Activated CD8-positive, alpha-beta memory T cell treated with anti-CD3 and anti-CD28 coated beads, Interleukin-2, amount 50 U/mL, for 24 hours (primary cell): ENCODE measurements around the gene ACER3.
"Not testable (repeated sequence)": the region's sequence is repeated elsewhere in the genome, so short reads cannot be mapped to it uniquely, and the experiment has no call there.

Source experiments
- DNase-seq: peaks from one replicate; pipeline ENCODE4 v3.0.0-alpha.2; 2020; ENCODE audit errors: extremely low read depth

The ACER3 gene

DNA sequence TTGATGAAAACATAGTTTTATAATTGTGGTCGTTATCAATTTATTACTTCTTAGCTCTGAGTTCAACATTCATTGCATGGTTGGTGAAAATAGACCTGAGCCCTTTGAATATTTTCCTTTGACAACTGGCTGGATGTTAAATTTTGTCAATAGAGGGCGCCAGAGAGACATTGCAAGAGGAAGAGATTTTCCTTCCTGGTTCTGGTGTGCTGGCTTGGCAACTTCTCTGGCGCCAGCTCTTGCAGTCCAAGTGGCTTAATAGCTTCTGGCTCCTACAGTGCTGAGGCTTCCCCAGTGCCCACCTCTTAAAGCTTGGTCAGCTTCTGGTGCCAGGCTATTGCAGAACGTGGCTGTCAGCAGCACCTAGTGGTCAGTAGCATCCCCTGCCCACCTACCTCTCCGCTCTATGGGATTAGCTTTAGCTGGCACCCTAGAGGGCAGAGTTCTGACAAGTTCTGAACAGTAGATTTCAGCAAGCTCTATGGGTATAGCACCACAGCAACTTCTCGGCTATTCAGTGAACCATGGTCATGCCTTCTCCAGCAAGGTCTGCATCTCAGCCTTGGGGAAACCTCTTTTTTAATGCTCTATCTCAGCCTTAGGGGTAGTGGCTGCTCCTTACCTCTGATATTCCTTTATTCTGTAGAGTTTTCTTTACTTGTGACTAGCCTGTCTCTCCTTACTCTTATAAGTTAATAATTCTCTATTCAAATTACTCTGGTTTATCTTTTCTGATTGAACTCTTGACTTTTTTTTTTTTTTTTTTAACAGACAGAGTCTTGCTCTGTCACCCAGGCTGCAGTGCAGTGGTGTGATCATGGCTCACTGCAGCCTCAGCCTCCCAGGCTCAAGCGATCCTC lies 59.4 kb downstream of the ACER3 start:
- DNase-seq, result peak; percentile 23

DNA sequence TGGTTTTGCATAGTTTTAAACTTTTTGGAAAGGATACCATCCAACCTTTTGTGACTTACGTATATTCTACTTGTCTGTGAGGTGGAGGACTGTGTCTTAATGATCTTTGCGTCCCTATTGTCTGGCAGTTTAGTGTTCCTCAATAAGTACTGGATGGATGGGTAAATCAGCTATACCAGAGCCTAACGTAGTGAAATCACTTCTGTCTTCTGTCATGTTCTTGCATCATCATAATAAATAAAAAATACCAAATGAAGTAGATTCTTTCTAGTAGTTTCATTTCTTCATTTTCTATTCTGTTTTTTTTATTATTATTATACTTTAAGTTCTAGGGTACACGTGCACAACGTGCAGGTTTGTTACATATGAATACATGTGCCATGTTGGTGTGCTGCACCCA lies 66.4 kb downstream of the ACER3 start:
- DNase-seq, result no peak

- no peak for DNase-seq
Measured at GRCh38 chr11:76935042-76935441, 74.3 kb downstream of the ACER3 start.

GRCh38 chr11:76939219-76939631 lies 78.5 kb downstream of the ACER3 start:
- DNase-seq, result no peak

- no peak for DNase-seq
Measured at GRCh38 chr11:76944225-76944624, 83.5 kb downstream of the ACER3 start.

DNA sequence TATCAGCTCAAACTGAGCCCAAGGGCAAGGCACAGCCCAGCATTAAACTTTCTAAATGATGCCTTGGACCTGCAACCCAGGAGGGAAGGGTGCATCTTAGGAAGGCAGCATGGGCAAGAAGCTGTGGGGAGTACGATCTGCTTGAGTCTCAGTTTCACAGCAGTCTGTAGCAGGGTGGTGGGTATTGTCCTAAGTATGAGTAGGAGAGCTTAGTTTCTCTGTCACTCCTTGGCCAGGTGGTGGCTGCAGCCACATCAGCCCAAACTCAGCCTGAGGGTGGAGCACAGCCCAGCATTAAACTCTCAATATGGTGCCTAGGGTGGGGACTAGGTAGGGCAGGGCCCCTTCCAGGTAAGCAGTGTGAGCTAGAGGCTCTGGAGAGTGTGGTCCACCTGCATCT lies 85.5 kb downstream of the ACER3 start:
- no peak for DNase-seq

DNA sequence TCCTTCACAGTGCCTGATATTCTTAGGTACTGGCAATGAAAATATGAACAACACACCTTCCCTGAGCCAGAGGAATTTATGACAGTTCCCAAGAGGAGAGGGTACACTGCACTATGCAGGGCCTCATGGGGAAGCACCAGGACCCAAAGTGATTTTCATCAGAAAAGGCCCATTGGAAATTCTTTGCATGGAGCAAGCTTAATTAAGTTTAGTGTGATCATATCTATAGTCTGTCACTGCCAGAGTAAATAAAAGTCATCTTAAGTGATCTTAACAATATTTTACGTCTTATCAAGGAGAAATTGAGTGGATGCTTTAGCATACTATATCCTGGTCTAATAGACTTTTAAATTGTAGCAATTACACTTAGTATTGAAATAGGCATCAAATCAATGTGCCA lies 86.5 kb downstream of the ACER3 start:
- no peak for DNase-seq

DNA sequence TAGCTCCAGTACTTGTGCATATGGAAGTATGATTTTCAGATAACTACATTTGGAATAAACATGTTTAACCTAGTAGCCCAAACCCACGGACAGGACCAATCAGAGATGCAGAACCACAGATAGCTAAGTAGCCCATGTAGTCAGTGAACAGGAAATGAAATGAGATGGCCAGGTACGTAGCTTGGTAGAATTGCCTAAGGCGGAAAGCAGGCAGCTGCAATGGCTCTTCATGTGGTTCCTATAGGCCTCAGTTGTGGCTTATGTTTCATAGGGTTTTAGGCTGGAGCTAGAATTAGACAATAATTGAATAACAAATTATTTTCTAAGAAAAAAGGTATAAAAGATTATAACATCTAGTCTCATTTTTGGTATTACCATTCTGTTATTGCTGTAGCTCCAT lies 87.1 kb downstream of the ACER3 start:
- no peak for DNase-seq

- DNase-seq, result no peak
Measured at GRCh38 chr11:76955459-76956114, 94.9 kb downstream of the ACER3 start.

DNA sequence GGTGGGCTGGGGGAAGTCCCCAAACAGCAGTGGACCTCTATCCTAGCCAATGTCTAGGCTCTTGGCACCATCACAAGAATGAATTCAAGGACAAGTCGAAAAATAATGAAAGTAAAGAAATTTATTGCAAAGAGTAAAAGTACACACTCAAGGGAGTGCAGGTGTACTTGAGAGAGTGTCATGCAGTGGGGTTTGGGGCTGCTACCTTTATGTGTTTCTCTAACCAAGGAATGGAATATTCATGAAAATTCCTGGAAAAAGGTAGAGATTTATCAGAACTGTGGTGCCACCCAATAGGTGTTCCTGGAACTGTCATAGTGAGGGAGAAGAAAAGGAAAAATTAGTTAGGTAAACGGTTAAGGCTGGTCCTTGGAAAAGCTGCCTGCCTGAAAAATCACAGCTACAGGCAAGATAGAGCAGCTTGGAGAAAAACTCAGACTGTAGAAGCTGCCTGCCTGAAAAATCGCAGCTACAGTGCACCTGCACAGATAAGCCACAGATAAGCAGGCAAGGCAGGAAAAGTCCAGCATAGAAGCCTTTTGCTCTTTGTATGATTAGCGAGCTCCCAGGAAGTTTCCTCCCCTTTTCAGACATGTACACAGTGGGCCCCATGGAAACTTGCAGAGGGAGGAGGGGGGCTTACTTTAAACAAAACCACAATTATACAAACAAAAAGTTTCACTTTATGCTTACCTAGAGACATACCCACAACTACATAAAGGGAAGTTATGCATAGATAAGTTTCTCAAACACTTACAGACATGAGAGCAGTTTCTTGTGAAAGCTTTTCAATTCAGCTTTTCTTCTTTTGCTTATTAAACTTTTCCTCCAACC lies 102.1 kb downstream of the ACER3 start:
- no peak for DNase-seq

- DNase-seq, result not testable (repeated sequence)
Measured at GRCh38 chr11:76963417-76964168, 102.9 kb downstream of the ACER3 start.

DNA sequence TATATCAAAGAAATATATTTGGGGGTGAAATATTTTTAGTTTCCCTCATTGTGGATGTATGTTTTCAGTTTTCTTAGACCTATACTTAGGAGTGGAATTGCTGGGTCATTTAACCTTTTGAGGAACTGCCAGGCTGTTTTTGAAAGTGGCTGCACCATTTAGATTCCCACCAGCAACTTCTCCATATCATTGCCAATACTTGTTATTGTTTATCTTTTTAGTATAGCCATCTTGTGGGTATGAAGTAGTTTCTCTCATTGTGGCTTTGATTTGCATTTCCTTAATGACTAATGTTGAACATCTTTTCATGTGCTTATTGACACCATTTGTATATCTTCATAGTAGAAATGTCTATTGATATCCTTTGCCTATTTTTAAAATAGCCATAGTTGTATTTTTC lies 111.3 kb downstream of the ACER3 start:
- DNase-seq, result no peak

GRCh38 chr11:76974179-76974891 lies 113.6 kb downstream of the ACER3 start:
- DNase-seq, result no peak

DNA sequence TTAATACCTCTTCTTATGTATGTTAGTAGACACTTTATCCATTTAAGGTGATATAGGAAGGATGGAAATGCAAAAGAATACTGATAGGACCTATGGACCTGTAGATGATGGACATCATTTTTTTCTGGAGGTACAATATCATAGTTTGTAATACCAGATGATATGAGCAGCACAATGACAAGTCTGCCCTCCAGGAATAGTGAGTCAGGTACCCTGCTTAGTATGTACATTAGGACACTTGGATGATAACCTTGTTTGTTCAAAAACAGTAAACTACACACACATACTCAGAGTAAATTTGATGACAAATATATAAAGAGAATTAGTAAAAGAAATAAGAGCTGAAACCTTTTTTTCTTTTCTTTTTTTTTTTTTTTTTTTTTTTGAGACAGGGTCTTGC lies 114.8 kb downstream of the ACER3 start:
- no peak for DNase-seq

GRCh38 chr11:76977791-76978190 lies 117.1 kb downstream of the ACER3 start:
- no peak for DNase-seq

- no peak for DNase-seq
Measured at GRCh38 chr11:76978239-76978638, 117.5 kb downstream of the ACER3 start.

GRCh38 chr11:76978818-76979217 lies 118.1 kb downstream of the ACER3 start:
- no peak for DNase-seq

DNA sequence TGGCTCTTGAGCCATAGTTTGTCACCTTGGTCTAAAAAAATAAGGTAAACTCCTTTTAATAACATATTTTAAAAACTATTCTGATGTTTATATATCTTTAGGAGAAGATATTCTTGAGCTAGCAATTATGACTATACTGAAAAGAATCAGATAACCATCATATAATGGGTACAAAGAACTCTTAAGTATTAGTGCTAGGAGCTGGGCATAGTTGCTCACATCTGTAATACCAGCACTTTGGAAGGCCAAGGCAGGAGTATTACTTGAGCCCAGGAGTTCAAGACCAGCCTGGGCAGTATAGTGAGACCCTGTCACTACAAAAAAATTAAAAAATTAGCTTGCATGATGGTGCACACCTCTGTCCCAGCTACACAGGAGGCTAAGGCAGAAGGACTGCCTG lies 119.5 kb downstream of the ACER3 start:
- no peak for DNase-seq

GRCh38 chr11:76984743-76985142 lies 124.0 kb downstream of the ACER3 start:
- no peak for DNase-seq

GRCh38 chr11:76987203-76987602 lies 126.5 kb downstream of the ACER3 start:
- no peak for DNase-seq

DNA sequence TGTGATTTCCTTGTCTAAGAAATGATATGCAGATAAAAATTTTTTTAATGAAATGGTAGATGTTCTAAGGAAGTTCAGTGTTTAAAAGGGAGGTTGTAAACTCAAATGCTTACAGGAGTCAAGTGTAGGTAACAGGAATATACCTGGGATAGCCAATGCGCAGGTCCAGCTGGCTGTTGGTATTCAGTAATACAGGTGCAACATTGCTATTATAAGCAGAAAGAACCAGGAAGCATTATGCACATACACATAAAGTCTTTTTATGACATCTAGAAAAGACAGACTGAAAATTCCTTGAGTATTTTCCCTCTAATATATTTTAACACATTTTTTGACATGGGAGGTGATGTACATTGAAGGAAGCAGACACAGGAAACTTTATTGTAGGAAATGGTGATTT lies 129.9 kb downstream of the ACER3 start:
- no peak for DNase-seq
